ENCODE results near the gene NLRP5. TPM values are rescaled to one million over a fixed set of nuclear protein-coding genes. Genes with fewer than 3 reads are reported as not detected.
"Not testable (repeated sequence)": the region's sequence is repeated elsewhere in the genome, so short reads cannot be mapped to it uniquely, and the experiment has no call there.

Gene NLRP5
- total RNA-seq = under 1 TPM in 1 of 4 donors, not detected in 3; 0.35 TPM

GRCh38 chr19:55986487-55986886 lies at the start of gene NLRP5:
TSS of gene NLRP5 (plus strand) at chr19:55986775.
- no peak within 1 kb of the TSS for H3K4me3 ChIP-seq
- no peaks in the 10 kb centered on the region for H3K27me3 ChIP-seq
- TF ChIP-seq POLR2A (IDR thresholded peaks at IDR 0.05) (no peak), CTCF (IDR thresholded peaks at IDR 0.05) (no peak)
- H3K9me3 ChIP-seq = no peaks in the 10 kb centered on the region
- no peaks in the 10 kb centered on the region for H3K4me1 ChIP-seq
- no peak within 1 kb of the TSS for H3K27ac ChIP-seq
- H3K36me3 ChIP-seq = no peaks in the 10 kb centered on the region
- no peak for DNase-seq
- intact Hi-C loops (cut with DNase I; ENCODE audit: low total_unique reads) = no loop called here

GRCh38 chr19:55939206-55939605 lies 47.4 kb upstream of the NLRP5 start:
- TF ChIP-seq POLR2A (IDR thresholded peaks at IDR 0.05) = no peak
- TF ChIP-seq CTCF (IDR thresholded peaks at IDR 0.05) = no peak
- Histone ChIP-seq H3K9me3 (no peaks in the 10 kb centered on the region), H3K27me3 (no peaks in the 10 kb centered on the region), H3K4me3 (no peak overlapping the region), H3K27ac (no peak overlapping the region), H3K36me3 (no peaks in the 10 kb centered on the region), H3K4me1 (no peaks in the 10 kb centered on the region)
- intact Hi-C loops (cut with DNase I; ENCODE audit: low total_unique reads) = no loop called here
- DNase-seq = no peak

- H3K36me3 ChIP-seq = no peaks in the 10 kb centered on the region
- no peaks in the 10 kb centered on the region for H3K9me3 ChIP-seq
- no peak overlapping the region for H3K27ac ChIP-seq
- no peak for TF ChIP-seq POLR2A (IDR thresholded peaks at IDR 0.05)
- TF ChIP-seq CTCF (IDR thresholded peaks at IDR 0.05) = no peak
- no peak overlapping the region for H3K4me3 ChIP-seq
- intact Hi-C loops (cut with DNase I; ENCODE audit: low total_unique reads) = no loop called here
- no peaks in the 10 kb centered on the region for H3K27me3 ChIP-seq
- no peaks in the 10 kb centered on the region for H3K4me1 ChIP-seq
- no peak for DNase-seq
Measured at GRCh38 chr19:55940306-55940705, 46.3 kb upstream of the NLRP5 start.

- Histone ChIP-seq H3K4me1 (no peaks in the 10 kb centered on the region), H3K9me3 (peaks cover 0 to 2% of the 10 kb centered on the region in 2 donors), H3K27ac (no peak within 1 kb of the TSS), H3K4me3 (no peak within 1 kb of the TSS), H3K36me3 (no peaks in the 10 kb centered on the region), H3K27me3 (no peaks in the 10 kb centered on the region)
- no peak for DNase-seq
- intact Hi-C loops (cut with DNase I; ENCODE audit: low total_unique reads) = no loop called here
- TF ChIP-seq POLR2A (IDR thresholded peaks at IDR 0.05) (no peak), CTCF (IDR thresholded peaks at IDR 0.05) (no peak)
Measured at GRCh38 chr19:55947532-55947931, 39.0 kb upstream of the NLRP5 start, which contains the start of gene NLRP8. TSS of gene NLRP8 (plus strand) at chr19:55947832.

GRCh38 chr19:55950566-55950965 lies 36.0 kb upstream of the NLRP5 start:
- H3K4me3 ChIP-seq; H3K9me3 ChIP-seq; DNase-seq; H3K36me3 ChIP-seq; H3K4me1 ChIP-seq; H3K27ac ChIP-seq; intact Hi-C loops (cut with DNase I; ENCODE audit: low total_unique reads); H3K27me3 ChIP-seq: not testable (repeated sequence)

- Histone ChIP-seq H3K9me3 (no peaks in the 10 kb centered on the region), H3K36me3 (no peaks in the 10 kb centered on the region), H3K4me1 (no peaks in the 10 kb centered on the region), H3K4me3 (no peak overlapping the region), H3K27ac (no peak overlapping the region), H3K27me3 (no peaks in the 10 kb centered on the region)
- TF ChIP-seq CTCF (IDR thresholded peaks at IDR 0.05) = no peak
- TF ChIP-seq POLR2A (IDR thresholded peaks at IDR 0.05) = no peak
- DNase-seq = no peak
- intact Hi-C loops (cut with DNase I; ENCODE audit: low total_unique reads) = no loop called here
Measured at GRCh38 chr19:55956431-55956830, 30.1 kb upstream of the NLRP5 start.

Measured in uterus (tissue), 4 donors.